GM12878 (cell line): ENCODE measurements around the gene RERE. TPM values are rescaled to one million over a fixed set of nuclear protein-coding genes. Genes with fewer than 3 reads are reported as not detected.

ENCODE experiments used
- ATAC-seq: fragments of 200-7000 bp; cut with Tn5 transposase; 3 replicates; pipeline ENCODE4 v1.9.1; 2020; ENCODE audit warnings: mild to moderate bottlenecking, moderate library complexity
- BruUV-seq: library from RNA; stranded (reverse); fragments of 400-500 nt; replicated peaks from 2 replicates; lab custom pipeline; 2021; lab: Mats Ljungman, UMichigan
- CTCF ChIA-PET: fragments of 300-600 bp; sonication (Branson Sonifier 250); formaldehyde crosslinking; extraction: SDS; loops from one replicate; lab custom pipeline; 2021; ENCODE audit warnings: inconsistent platforms; lab: Yijun Ruan, JAX
- POLR2A ChIA-PET: fragments of 350-600 bp; formaldehyde crosslinking; extraction: SDS; loops from one replicate; lab custom pipeline; 2021; ENCODE audit warnings: inconsistent platforms; lab: Charles Lee
- RAD21 ChIA-PET: fragments of 300-600 bp; sonication (Branson Sonifier 250); formaldehyde crosslinking; loops from one replicate; lab custom pipeline; 2023; ENCODE audit warnings: antibody characterized with exemption; ENCODE audit not compliant: unreplicated experiment; lab: Charles Lee
- SMC1A ChIA-PET: fragments of 300-600 bp; sonication (Branson Sonifier 250); formaldehyde crosslinking; loops from one replicate; lab custom pipeline; 2023; ENCODE audit not compliant: unreplicated experiment, uncharacterized antibody; lab: Charles Lee
- DNase-seq: peaks from one replicate; pipeline ENCODE4 v3.0.0-alpha.2; 2011; ENCODE audit warnings: low read depth, low spot score
- FAIRE-seq: peaks from 3 replicates; lab custom pipeline; 2011; peaks lifted over from hg19 to GRCh38; lab: Jason Lieb, UNC
- H2AFZ ChIP-seq: 2 replicates; pipeline ENCODE4 v1.6.0; 2011; ENCODE audit warnings: low read depth, low read length, control low read depth; ENCODE audit not compliant: control insufficient read depth
- H3K27ac ChIP-seq: 2 replicates; pipeline ENCODE4 v1.5.1; 2011; ENCODE audit warnings: control low read depth; ENCODE audit not compliant: control insufficient read depth, insufficient read depth
- H3K27me3 ChIP-seq, 2 experiments: replicated peaks in 1 of 2; 2 replicates each; pipeline versions ENCODE4 v1.6.0 to v1.6.1; 2011; ENCODE audit warnings: low read length in 1 of 2; ENCODE audit not compliant: control insufficient read depth in 2 of 2, insufficient read depth in 2 of 2
- H3K36me3 ChIP-seq, 2 experiments: 2 replicates each; pipeline ENCODE4 v1.5.1; 2011; ENCODE audit warnings: low read length in 1 of 2; ENCODE audit not compliant: control insufficient read depth in 2 of 2, insufficient read depth in 2 of 2
- H3K4me1 ChIP-seq: 2 replicates; pipeline ENCODE4 v1.6.1; 2011; ENCODE audit warnings: mild to moderate bottlenecking, low read length, moderate library complexity, mixed read lengths; ENCODE audit not compliant: control insufficient read depth, insufficient read depth
- H3K4me2 ChIP-seq: 2 replicates; pipeline ENCODE4 v1.6.0; 2011; ENCODE audit warnings: control low read depth; ENCODE audit not compliant: control insufficient read depth, insufficient read depth
- H3K4me3 ChIP-seq: fragments of 200-600 bp; sonication (generic); 2 replicates; pipeline ENCODE4 v1.5.1; 2016
- H3K79me2 ChIP-seq: 2 replicates; pipeline ENCODE4 v1.6.0; 2011; ENCODE audit warnings: low read length; ENCODE audit not compliant: control insufficient read depth, insufficient read depth
- H3K9ac ChIP-seq: 2 replicates; pipeline ENCODE4 v1.8.0; 2011; ENCODE audit warnings: low read length, control low read depth, mixed read lengths; ENCODE audit not compliant: control insufficient read depth, insufficient read depth
- H3K9me3 ChIP-seq: replicated peaks from 3 replicates; pipeline ENCODE4 v1.5.1; 2011; ENCODE audit warnings: mild to moderate bottlenecking, low read length; ENCODE audit not compliant: control insufficient read depth, insufficient read depth
- H4K20me1 ChIP-seq: 2 replicates; pipeline ENCODE4 v1.6.0; 2011; ENCODE audit not compliant: control insufficient read depth, insufficient read depth
- CUX1 ChIP-seq: IDR thresholded peaks from 2 replicates; pipeline ENCODE4 v1.6.1; 2012; ENCODE audit warnings: improper control_type of control experiment, low read depth, low read length; ENCODE audit not compliant: insufficient replicate concordance
- GABPA ChIP-seq: IDR thresholded peaks from 2 replicates; pipeline ENCODE4 v1.6.1; 2014; ENCODE audit warnings: antibody characterized with exemption, low read depth, mild to moderate bottlenecking, inconsistent platforms
- JUNB ChIP-seq: IDR thresholded peaks from 2 replicates; pipeline ENCODE4 v1.6.1; 2016; ENCODE audit warnings: antibody characterized with exemption, mild to moderate bottlenecking
- RAD21 ChIP-seq: IDR thresholded peaks from 2 replicates; pipeline ENCODE4 v1.6.1; 2011; ENCODE audit warnings: mild to moderate bottlenecking, low read depth, low read length, moderate library complexity; ENCODE audit not compliant: insufficient read depth
- RCOR1 ChIP-seq: conservative IDR thresholded peaks from 2 replicates; pipeline ENCODE4 v1.6.1; 2012; ENCODE audit warnings: low read depth, low read length, improper control_type of control experiment
- SMAD1 ChIP-seq: fragments of 450-650 bp; IDR thresholded peaks from 2 replicates; pipeline ENCODE4 v1.6.1; 2018; ENCODE audit warnings: mild to moderate bottlenecking, low read depth; ENCODE audit not compliant: partially characterized antibody
- TCF3 ChIP-seq: IDR thresholded peaks from 2 replicates; pipeline ENCODE4 v1.6.1; 2012; ENCODE audit warnings: low read depth, mild to moderate bottlenecking, low read length, borderline replicate concordance; ENCODE audit not compliant: insufficient read depth
- ZBTB4 ChIP-seq: fragments of 450-650 bp; formaldehyde crosslinking; IDR thresholded peaks from 2 replicates; pipeline ENCODE4 v1.4.0; 2022; ENCODE audit warnings: mild to moderate bottlenecking, moderate library complexity
- ZNF207 ChIP-seq: fragments of 450-650 bp; IDR thresholded peaks from 2 replicates; pipeline ENCODE4 v1.6.1; 2014; ENCODE audit warnings: antibody characterized with exemption, mild to moderate bottlenecking, borderline replicate concordance
- WGBS: methylation state at CpG from one replicate; pipeline ENCODE4 v1.1.6; 2016; ENCODE audit warnings: low lambda C conversion rate; ENCODE audit not compliant: insufficient replicate concordance, insufficient coverage; ENCODE audit errors: missing lambda C conversion rate; 5-methylcytosine and 5-hydroxymethylcytosine counted together
- in situ Hi-C: fragments of 300-500 bp; cut with MboI; formaldehyde crosslinking; loops from 9 replicates; pipeline ENCODE4 v1.14.3; 2018; ENCODE audit warnings: mixed read lengths
- intact Hi-C: fragments of 100-400 bp; cut with micrococcal nuclease; formaldehyde crosslinking; loops from one replicate; pipeline ENCODE4 v1.14.2; 2022; ENCODE audit not compliant: unreplicated experiment
- polyA plus RNA-seq, 11 experiments: library from polyadenylated mRNA; depleted of rRNA in 4 of 11; unstranded in 6 of 11; stranded (reverse) in 5 of 11; fragments of >200 nt; fragmentation: Nextera tagmentation in 4 of 11; fragmentation: Illumina TruSeq in 1 of 11; extraction: Ambion mirVana in 4 of 11; extraction: Trizol in 1 of 11; gene quantifications; 1 replicate in 1 of 11; 2 replicates in 10 of 11; pipeline versions ENCODE4 v1.2.1 to v1.2.3, GENCODE V29; 2011 to 2016; ENCODE audit warnings: inconsistent platforms in 2 of 11, missing spikeins in 2 of 11, low read depth in 1 of 11
- total RNA-seq, 4 experiments: library from RNA; depleted of rRNA in 3 of 4; stranded (reverse); fragments of >200 nt in 3 of 4; fragmentation: Illumina TruSeq in 1 of 4; extraction: Trizol in 1 of 4; gene quantifications; 2 replicates each; pipeline versions ENCODE4 v1.2.1 to v1.2.3, GENCODE V29; 2013 to 2021

RERE gene
- total and polyA plus RNA-seq, 10 of the 15 experiments (the other 5 are each of a cell fraction or from before 2014, with no cell fraction given): 5.2 to 60.5 (median 20.2) TPM

- TF ChIP-seq CUX1 (no peak), ZNF207 (no peak)
These were observed 8.6 kb upstream of the RERE start (continued) for GRCh38 chr1:8825985-8826481.

GRCh38 chr1:8823295-8823664 lies 5.8 kb upstream of the RERE start:
- WGBS: 57% methylated on average over 5 of the region's 6 CpGs
- Histone ChIP-seq H3K36me3 (no peaks in the 10 kb centered on the region), H3K4me1 (no peaks in the 10 kb centered on the region), H3K9ac (no peak overlapping the region), H3K27me3 (no peaks in the 10 kb centered on the region), H3K79me2 (no peaks in the 10 kb centered on the region), H3K4me3 (no peak overlapping the region), H3K9me3 (no peaks in the 10 kb centered on the region), H4K20me1 (no peaks in the 10 kb centered on the region), H3K27ac (no peak overlapping the region), H2AFZ (no peak overlapping the region), H3K4me2 (no peak overlapping the region)
- no TSS peak for BruUV-seq
- intact Hi-C loops (no loop called here), in situ Hi-C loops (no loop called here)
- ATAC-seq: no peak
- no peak for DNase-seq
- ChIA-PET SMC1A (interaction anchor here (0.6 kb wide), 1 partner anchor 95 kb away, joined by 3 read pairs; no protein-coding TSS in a partner anchor), CTCF (no interaction called here), POLR2A (no interaction called here), RAD21 (interaction anchor here (0.6 kb wide), 1 partner anchor 30 kb away, joined by 3 read pairs; no protein-coding TSS in a partner anchor)
- FAIRE-seq: no peak
- no peak for TF ChIP-seq SMAD1
- TF ChIP-seq TCF3: no peak
- no peak for TF ChIP-seq ZBTB4 (CRISPR knock-in tag)
- TF ChIP-seq JUNB: no peak
- no peak for TF ChIP-seq RAD21
- TF ChIP-seq GABPA: no peak
- no peak for TF ChIP-seq RCOR1
